Measurements from ENCODE around the gene SLX4IP.

Gene SLX4IP

DNA sequence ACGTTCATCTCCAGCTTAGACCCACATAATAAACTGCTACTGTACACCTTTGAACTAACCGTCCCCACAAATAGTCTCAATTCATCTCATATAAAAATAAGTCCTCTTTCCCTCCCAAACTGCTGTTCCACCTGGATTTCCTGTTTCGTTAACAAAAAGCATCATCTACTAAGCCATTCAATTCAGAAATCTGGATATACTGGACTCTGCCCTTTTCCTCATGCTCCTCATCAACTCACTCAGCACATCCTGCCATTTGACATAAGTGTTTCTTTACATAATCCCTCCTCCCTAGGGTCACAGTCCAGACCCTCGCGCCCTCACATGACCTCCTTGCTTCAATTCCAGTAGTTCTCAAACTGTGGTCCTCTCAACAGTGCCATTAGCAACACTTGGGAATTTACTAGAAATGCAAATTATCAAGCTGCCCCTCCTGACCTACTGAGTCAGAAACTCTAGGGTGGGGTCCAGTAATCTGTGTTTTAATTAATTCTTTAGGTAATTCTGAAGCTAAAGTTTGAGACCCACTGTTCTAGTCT, 5.6 kb upstream of the SLX4IP start:
- DNase-seq = no peak

DNA sequence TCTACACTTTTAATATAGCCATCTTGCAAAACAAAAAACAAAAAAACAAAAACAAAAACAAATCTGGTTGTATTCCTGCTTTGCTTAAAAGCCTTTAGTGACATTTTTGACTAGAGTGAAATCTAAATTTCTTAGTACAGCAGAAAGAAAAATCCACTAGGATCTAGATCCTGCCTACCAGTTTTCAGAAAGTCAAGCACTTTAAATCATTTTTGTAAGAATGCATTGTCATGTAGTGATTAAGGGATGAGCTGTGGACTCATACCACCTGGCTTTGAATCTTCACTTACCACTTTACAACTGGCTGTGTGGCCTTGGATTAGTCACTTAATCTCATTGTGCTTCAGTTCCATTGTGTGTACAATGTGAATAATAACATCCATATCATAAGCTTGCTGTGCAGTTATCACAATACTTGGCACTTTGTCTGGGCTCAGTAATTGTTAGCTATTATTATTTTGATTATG, 5.1 kb upstream of the SLX4IP start:
- DNase-seq = no peak

DNA sequence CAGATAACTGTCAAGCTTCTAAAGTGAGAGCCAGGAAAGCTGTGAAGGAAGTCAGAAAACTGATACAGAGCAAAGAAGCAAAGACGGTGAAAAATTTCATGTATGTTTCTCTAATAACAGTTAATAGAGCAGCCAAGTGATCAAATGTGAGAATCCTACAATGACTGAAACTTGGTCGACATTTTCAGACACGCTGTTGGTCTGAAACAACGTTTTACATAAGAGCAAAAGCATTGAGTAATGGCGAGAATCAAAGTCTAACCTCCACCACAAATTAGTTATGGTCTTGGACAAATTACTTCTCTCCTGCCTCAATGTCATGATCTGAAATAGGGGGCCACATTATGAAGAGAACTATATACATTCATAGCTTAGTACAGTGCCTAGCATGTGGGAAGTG, 4.4 kb upstream of the SLX4IP start:
- DNase-seq = no peak

DNA sequence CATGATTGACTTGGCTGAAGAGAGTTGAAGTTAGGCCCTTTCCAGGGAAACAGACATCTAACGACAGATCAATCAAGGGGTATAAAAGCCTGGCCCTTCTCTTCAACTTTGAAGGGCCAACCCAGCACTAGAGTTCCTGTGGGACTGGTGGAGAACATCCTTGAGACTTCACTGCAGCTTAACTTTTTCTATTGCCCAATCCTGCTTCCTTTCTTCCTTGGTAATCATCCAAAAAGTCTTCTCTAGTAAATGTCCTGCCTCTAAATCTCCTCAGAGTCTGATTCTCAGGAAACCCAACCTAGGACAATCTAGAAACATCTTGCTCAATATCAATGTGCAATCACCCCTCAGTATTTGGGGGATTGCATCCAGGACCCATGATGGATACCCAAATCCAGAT, 3.0 kb upstream of the SLX4IP start:
- DNase-seq = no peak

DNA sequence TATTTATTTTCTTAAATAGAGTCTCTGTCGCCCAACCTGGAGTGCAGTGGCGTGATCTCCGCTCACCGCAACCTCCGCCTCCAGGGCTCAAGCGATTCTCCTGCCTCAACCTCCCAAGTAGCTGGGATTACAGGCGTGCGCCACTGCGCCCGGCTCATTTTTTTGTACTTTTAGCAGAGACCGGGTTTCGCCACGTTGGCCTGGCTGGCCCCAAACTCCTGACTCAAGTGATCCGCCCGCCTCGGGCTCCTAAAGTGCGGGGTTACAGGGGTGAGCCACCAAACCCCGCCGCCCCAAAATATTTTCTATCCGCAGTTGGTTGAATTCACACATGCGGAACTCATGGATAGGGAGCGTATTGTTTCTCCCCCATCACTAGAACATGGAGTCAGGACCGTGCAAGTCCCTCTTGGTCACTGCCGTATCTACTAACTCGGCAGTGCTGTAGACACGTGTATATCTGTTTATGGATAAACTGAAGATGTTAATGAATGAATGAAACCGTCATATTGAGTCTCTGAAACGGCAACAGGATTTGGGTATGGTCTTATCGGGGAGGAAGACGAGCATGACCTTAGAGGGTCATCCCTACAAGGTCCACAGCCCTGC, 2.0 kb upstream of the SLX4IP start:
- no peak for DNase-seq

DNA sequence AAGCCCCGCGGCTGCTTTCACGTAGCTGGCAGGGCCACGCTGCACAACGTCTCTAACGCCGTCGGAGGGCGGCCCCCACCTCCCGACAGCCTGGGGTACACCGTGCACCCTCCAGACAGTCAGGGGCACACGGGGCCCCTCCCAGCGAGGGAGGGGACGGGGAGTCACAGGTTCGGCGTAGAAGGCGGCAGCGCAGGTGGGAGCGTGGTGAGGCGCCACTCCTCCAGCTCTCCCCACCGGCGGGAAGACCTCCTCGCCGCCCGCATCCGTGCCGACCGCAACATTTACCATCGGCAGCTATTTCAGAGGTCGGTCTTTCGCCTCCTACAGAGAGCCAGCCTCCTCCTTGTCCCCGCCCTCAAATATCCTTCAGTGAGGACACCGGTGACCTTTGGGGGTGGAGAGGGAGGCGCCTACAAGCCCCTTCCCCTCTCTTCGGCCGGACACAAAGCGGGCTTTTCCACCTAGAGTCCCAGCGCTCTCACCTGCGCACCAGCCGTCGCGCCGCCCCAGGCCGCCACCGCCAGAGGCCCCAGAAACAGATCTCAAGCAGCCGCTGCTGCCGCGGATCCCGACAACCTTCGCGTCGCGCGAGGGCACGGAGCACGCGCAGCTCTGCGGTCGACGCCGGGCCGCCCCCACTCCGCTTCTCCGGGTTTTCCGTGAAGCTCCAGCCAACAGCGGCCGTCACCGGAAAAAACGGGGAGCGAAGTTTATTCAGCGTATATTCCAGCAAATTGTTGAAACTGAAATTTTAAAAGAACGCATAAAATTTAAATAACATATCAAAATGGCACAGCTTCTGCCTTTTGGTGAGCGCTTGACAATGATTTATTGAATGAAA, 1.3 kb upstream of the SLX4IP start, which contains the start of gene MKKS:
Gene MKKS (minus strand): TSS at position 600 of the 844 bp plus-strand sequence. CDS start 20,708 bp downstream, outside the sequence.
- peak; percentile 94 for DNase-seq

DNA sequence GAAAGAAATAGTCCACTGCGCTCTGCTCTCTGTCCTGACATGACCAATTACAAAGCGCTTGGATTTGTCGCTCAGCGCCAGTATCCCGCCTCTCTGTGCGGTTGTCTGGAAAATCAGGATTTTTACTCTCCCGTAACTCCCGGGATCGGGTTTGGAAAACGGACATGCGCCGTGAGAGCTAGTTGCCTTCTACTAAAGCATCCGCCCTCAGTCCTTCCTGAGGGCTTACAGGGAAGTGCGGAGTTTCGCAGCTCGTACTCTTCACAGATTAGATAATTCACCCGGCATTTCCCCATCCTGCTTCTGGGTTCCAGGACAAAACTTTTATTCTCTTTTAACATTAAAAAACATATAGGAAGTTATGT, 656 bp upstream of the SLX4IP start:
- peak; percentile 99 for DNase-seq

DNA sequence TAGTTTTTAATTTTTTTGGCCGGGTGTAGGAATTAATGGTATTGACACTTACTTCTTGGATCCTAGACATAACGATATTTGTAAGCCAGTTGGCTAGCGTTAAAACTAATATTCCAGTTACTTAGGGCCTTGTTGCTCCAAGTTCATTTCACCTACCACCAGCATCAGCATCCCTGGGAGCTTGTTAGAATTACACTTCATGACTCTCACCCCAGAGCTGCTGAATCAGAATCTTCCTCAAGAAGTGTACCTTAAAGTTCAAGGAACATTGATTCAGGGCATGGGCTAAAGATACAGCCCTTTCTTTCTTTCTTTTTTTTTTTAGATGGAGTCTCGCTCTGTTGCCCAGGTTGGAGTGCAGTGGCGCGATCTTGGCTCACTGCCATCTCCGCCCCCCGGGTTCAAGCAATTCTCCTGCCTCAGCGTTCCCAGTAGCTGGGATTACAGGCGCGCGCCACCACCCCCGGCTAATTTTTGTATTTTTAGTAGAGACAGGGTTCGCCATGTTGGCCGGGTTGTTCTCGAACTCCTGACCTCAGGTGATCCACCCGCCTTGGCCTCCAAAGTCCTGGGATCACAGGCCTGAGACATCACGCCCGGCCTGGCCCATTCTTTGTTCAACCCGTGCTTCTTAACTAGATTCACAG, 1.1 kb downstream of the SLX4IP start:
- no peak for DNase-seq

DNA sequence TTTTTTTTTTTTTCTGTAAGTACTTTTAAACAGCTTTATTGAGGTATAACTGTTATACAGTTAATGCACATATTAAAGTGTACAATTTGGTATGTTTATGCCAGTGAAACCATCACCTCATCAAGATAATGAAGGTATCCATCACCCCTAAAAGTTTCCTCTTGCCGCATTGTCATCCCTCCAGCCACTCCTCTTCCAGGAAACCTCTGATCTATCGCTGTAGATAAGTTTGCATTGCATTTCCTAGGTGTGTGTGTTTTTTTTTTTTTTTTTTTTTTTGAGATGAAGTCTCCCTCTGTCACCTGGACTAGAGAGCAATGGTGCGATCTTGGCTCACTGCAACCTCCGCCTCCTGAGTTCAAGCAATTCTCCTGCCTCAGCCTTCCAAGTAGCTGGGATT, 3.1 kb downstream of the SLX4IP start:
- DNase-seq = no peak

DNA sequence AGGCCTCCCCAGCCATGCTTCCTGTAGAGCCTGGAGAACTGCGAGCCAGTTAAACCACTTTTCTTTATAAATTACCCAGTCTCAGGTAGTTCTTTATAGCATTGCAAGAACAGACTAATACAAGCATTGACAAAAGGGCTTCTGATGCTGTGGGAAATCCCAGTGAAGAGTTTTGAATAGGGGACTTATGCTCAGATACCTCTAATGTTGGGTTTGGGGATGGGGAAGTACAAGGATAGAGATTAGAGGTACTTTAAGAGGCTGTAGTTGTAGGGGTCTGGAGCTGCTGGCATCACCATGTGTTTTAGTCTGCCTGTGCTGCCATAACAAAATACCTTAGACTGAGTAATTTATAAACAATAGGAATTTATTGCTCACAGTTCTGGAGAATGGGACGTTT, 8.8 kb downstream of the SLX4IP start:
- DNase-seq = no peak

DNA sequence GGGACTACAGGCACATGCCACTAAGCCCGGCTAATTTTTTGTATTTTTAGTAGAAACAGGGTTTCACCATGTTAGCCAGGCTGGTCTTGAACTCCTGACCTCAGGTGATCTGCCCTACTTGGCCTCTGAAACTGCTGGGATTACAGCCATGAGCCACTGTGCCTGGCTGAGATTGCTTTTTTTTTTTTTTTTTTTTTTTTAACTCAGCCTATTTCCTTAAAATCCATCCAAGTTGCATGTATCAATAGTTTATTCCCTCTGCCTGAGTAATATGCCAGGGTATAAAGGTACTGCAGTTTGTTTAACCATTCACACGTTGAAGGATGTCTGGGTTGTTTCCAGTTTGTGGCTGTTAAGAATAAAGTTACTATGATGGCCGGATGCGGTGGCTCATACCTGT, 10.7 kb downstream of the SLX4IP start:
- no peak for DNase-seq

DNA sequence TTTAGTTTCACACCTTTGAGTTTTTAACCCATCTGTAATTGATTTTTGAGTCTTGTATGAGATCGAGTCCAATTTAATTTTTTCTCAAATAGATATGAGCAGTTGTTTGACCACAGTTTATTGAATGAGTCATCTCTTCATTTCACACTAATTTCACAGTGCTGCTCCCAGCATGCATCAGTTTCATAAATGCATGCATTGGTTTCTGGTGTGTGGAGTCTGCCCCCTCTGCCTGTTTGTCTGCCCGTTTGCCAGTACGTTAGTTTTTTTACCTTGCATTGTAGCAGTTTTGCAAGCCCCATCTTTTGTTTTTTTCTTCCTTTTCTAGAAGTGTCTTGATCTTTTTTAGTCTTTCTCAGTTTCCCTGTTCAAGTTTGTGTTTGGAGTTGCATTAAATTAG, 11.9 kb downstream of the SLX4IP start:
- no peak for DNase-seq

DNA sequence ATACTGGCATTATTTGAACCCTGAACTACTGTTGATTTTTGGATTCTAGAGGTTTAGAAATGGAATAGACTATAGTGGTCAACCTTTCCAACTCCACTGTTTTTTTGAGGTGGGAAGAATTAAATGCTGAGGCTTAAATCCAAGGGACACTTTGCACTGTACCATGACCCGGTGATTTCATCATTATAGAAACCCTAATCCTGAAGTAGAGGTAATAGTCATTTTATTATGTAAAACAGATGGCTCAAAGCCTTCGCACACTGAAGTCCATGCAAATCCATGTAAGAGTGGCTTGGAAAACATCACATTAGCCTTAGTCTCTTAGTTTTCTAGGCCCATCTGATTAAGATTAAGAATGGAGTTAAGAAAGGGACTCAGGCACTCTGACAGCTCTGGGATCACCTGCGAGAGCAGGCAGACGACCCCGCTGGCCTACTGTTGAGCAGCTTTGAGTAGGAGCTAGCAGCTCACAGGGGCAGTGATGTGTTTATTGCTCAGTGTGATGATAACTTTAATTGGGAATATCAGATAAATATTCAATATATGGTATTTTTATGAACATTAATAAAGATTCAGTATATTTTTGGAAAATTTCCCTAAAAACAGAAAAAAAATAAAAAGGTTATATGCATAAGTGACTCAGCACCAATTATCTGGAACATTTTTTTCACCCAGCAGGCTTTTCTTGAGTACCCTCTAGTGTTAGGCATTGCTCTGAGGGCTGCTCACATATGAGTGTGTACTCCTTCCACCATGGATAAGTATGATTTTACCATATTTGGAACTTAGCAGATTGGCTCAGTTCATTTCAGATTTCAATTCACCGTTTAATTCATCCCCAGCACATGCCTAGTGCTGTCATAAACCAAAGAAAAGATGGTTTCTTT, 13.4 kb downstream of the SLX4IP start:
- DNase-seq = no peak

DNA sequence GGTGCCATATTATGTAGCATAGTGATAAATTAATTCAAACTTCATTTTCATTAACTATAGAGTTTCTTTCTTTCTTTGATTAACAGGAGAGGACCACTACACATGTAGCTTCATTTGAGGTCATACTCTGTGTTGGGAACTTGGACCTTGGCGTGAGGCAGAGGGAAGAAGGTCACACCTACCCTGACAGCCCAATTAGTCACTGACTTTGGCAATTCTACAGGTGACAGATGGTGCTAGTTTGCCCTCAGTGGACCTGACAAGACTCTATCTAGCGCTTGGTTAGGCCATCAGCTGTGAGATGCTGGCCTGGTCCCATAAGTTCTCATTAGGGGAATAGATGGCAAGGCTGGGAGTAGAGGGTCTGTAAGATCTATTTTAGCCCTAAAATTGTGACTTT, 14.2 kb downstream of the SLX4IP start:
- DNase-seq = no peak

DNA sequence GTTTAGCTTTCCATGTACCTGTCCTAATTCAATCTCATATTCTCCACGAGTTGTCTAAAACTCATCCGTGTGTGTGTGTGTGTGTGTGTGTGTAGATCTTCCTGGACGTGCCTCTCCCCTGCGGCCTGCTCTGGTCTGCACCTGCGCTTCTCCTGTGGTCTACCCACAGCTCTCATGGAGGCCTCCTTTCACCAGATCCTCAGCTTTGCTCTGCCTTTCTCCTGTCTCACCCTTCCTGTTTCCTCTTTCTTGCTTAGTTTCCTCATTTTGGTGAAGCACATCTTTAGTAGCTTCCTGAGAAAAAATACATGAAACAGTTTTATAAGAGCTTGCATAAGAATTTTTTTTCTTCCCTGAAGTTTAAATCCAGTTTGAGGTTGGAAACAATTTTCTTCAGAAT, 18.1 kb downstream of the SLX4IP start:
- no peak for DNase-seq

DNA sequence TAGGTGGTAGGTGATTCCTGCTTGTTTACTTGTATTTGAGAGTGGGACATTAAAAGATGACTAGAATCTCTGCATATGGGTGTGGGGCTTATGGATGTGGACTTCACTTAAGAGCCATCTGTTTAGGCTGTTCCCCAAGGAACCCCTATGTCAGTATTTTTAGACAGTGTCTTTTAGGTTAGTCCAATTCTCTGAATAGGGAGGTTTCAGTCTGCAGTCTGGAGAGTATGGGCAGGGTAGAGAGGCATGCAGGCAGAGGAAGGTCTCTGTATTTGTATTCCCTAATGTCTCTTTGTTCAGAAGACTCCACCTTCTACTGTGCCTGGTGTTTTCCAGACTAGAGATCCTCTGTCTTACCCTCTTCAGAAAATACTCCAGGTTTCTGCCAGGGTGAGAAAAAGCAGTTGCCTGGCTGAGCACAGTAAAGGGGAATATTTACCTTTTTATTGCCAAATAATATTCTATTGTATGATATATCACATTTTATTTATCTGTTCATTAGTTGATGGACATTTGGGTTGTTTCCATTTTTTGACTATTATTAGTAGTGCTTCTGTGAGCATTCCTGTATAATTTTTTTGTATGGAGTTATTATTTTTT, 19.1 kb downstream of the SLX4IP start:
- DNase-seq = no peak

DNA sequence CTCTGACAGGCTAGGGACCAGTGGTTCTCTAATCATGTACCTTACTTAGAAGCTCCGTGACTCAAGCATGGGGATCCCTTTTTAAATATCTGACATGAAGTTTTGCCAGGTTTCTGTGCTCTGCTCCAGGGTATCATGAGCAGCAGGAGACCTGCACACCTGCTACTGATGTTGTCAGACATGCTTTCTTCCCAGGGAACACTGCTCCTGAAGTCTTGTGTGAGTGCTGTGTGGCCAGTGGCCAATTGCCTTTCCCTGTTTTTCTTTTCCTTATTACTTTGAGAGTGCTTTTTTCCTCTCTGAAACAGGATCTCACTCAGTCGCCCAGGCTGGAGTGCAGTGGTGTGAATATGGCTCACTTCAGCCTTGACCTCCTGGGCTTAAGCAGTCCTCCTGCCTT, 26.4 kb downstream of the SLX4IP start:
- DNase-seq = no peak

DNA sequence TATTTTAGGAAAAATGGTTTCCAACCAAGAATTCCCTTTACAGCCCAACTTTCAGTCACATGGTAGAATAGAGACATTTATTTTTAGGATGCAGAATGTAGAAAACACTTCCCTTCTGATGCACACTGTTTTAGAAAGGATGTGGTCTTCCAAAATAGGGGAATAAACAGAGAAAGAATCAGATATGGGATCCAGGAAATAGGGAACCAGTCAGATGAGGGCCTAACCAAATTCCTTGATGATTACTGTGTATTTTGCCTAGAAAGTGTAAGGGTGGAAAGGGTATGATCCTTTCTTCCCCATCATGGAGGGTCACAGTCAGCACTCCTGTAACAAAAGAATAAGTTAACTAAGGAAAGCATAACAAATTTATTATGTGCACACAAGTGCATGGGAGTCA, 27.4 kb downstream of the SLX4IP start:
- no peak for DNase-seq

DNA sequence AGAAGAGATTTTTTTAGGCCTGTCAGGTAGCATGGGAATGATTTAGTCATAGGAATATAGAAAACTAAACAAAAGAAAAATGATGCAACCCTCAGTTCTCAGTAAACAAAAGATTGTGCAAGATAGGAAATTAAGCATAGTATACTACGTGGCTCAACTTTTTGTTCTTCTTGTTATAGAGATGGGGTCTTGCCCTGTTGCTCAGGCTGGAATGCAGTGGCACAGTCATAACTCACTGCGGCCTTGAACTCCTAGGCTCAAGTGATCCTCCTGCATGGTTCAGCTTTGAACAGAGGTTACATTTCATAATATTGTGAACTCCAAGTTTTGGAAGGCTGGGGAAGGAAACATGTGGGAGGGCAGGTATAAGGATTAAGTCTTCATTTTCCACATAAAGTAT, 28.5 kb downstream of the SLX4IP start:
- no peak for DNase-seq

DNA sequence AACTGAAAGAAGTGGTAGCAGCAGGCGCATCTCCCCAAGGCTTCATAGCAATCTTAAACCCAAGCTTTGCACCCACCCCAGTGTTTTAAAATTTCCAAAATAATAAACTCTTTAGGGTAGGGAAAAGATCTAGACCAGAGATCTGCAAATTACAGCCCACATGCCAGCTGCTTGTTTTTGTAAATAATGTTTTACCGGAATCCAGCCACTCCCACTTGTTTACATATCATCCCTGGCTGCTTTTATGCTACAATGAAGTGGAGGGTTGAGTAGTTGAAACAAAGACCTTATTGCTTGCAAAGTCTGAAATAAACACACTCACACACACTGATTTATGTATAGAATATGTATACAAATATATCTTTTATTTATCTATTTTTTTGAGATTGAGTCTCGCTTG, 30.0 kb downstream of the SLX4IP start:
- peak; percentile 7 for DNase-seq

DNA sequence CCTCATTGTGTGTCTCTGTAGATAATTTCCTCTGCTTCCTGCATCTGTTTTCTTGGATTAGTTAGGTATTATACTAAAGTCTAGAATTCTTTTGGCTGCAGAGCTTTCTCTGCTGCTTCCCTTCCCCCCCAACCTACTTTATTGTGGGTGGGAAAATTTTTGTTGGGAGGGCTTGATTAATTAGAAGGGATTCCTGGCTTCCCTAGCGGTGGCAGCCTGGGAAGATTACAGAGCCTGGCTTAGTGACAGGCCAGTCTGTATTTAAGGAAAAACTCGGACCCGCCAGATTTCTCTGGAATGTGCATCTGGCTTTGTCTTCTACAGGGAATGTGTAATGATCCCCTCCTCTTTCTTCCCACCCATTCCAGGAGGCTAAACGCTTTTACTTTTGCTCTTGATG, 31.2 kb downstream of the SLX4IP start:
- no peak for DNase-seq

DNA sequence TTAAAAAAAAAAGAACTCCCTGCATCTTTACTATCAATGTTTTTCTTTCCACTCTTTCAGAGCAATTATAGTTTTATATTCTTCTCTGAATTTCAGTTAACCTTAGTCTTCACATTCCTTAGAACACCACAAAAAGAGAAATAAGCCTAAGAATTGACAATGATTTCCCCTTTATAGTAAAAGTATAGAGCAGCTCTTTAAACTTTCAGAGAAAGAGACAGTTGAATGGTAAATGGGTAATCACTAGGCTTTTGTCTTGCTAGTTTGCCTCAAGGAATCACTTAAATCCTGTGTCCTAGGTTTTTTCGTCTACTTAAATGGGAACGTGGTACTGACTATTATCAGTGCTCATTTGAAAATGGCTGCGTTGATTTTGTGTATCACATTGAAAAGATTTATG, 31.8 kb downstream of the SLX4IP start:
- no peak for DNase-seq
